A204.1 (cell line): ENCODE results near the gene SPC25.
A peak's percentile ranks its signal among the peaks of the same experiment; 100 is the strongest.
"Not testable (repeated sequence)": the region's sequence is repeated elsewhere in the genome, so short reads cannot be mapped to it uniquely, and the experiment has no call there.

ENCODE experiments used
- FAIRE-seq: peaks from 2 replicates; lab custom pipeline; 2012; peaks lifted over from hg19 to GRCh38; lab: Jason Lieb, UNC

Gene SPC25

DNA sequence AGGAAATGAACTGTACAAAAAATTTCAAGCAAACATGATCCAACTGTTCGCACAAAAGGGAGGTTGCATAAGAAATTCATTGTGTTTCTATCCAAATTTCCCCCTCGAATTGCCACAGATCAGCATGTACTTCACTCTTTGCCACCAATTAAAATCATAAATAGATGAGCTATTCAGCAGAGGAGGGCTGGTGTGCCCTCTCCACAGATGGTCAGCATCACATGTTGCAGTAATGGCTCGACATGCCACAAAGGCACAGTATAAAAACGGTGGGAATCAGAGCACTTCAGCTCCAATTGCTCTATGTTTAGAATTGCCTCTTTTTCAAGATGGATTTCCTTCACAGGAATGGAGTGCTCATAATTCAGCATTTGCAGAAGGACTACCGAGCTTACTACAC, 10.8 kb upstream of the SPC25 start, which contains the start of gene G6PC2:
Gene G6PC2 (plus strand): TSS at position 289 of the 400 bp plus-strand sequence. CDS start 41 bp downstream, at position 330.
- FAIRE-seq = no peak

DNA sequence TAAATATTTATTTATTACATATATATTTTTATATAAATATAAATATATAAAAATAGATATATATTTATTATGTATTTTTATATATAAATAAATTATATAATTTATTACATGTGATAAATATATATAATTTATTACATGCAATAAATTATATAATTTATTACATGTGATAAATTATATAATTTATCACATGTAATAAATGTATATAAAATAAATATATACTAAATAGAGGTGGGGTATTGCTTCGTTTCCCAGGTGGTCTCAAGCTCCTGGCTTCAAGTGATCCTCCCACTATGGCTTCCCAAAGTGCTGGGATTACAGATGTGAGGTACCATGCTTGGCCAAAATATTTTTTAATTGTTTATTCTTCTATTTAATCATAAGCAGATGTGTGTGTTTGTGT, 7.2 kb upstream of the SPC25 start:
- FAIRE-seq = peak; percentile 100

DNA sequence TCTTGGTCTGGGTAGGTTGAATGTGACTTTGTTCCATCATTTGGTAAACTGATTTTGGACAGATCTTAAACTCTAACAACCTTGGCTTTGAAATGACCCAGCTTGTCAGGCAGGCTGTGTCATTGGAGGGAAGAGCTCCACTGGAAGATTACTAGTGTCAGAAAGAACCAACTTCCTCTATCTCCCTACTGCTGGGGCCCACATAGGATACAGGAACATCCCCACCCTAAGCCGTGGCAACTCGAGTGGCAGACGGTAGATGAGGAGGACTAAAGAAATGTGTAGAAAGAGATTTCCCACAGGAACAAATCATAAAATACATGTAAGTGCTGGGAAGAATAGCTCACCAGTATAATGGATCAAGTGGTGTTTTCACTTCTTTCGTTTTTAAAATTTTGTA, 6.6 kb upstream of the SPC25 start:
- no peak for FAIRE-seq

DNA sequence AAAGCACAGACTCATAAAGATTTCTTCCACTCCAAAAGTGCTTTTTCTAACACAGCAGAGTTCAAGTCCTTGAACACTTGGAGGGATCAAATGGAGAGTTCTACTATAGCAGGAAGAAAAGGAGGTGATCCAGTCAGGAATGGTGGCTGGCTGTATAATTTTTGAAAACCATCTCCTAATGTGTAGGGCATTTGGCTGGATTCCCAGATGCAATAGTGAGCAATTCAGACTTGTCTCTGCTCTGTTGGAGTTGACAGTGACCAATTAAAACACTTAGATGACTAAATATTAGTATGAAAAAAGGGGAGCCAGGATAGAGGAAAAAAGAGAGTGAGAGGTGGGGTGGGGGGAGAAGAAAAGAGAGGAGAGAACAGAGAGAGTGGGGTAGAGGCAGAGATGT, 5.5 kb upstream of the SPC25 start:
- FAIRE-seq = no peak

DNA sequence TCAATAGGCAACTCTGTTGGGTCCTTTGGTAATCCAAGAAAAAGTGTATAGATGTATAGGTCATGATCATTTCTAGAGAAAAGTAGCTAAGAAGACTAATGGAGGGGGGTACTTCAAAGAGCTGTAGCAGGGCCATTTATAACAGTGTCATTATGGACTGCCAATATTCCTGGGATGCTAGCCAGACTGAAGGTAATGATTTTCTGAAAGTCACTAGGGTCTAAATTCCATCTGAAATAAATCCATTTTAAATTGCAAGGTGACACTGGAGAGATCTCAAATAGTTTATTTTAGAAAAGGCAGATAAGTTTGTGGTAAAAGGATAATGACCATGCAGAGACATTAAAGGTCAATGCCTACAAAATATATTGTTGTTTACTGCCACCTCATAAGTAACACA, 4.5 kb upstream of the SPC25 start:
- no peak for FAIRE-seq

DNA sequence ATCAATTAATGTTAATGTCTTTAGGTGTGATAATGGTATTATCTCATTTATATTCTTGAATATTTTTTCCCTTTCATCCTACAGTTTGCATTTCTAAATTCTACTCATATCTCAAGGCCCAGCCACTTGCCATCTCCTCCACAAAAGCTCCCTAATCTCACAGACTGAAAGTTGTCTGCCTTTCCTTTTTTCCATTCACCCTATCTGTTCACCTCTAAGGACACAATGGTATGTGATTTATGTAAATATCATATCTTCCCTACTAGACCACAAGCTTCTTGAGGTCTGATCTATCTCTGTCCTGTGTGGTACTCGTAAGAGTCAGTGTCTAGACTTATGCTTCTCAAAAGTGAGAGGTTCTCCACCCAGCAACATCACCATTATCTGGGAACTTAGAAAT, 3.9 kb upstream of the SPC25 start:
- no peak for FAIRE-seq

DNA sequence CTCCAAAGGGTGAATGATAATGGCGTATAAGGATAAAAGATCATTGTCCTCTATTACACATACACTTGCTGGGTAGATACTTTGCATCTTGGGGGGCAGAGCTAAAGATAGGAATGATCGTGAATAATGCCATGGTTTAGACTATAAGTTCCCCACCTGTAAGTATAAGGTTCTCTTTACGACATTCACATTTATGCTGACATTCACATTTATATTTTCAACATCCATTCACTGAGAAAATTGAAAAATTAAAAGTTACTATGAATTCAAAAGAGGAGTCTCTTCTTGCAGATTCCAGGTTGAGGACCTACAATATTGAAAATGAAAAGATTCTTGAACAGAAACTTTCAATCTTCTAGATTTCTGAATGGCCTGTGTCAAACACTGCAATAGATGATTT, 2.1 kb upstream of the SPC25 start:
- FAIRE-seq = no peak

GRCh38 chr2:168889635-168890005, 610 bp downstream of the SPC25 start:
- no peak for FAIRE-seq

GRCh38 chr2:168884975-168885374, 5.3 kb downstream of the SPC25 start:
- no peak for FAIRE-seq

DNA sequence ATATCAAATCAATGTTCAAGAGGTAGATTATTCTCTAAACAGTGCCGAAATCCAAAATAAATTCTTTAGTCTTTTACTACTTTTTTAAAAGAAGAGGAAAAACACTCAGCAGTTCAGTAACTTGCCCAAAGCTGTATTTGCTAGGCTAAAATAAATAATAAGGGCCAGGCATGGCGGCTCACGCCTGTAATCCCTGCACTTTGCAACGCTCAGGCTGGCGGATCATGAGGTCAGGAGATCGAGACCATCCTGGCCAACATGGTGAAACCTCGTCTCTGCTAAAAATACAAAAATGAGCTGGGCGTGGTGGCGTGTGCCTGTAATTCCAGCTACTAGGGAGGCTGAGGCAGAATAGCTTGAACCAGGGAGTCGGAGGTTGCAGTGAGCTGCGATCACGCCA, 8.1 kb downstream of the SPC25 start:
- FAIRE-seq = not testable (repeated sequence)

GRCh38 chr2:168874368-168875054, 15.7 kb downstream of the SPC25 start:
- no peak for FAIRE-seq

DNA sequence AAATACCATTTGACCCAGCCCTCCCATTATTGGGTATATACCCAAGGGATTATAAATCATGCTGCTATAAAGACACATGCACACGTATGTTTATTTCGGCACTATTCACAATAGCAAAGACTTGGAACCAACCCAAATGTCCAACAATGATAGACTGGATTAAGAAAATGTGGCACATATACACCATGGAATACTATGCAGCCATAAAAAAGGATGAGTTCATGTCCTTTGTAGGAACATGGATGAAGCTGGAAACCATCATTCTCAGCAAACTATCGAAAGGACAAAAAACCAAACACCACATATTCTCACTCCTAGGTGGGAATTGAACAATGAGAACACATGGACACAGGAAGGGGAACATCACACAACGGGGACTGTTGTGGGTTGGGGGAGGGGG, 19.4 kb downstream of the SPC25 start:
- FAIRE-seq = not testable (repeated sequence)

- not testable (repeated sequence) for FAIRE-seq
Measured at GRCh38 chr2:168870369-168870768, 19.9 kb downstream of the SPC25 start.

- FAIRE-seq = not testable (repeated sequence)
Measured at GRCh38 chr2:168867164-168867563, 23.1 kb downstream of the SPC25 start.

GRCh38 chr2:168858146-168858545, 32.1 kb downstream of the SPC25 start:
- FAIRE-seq = no peak

DNA sequence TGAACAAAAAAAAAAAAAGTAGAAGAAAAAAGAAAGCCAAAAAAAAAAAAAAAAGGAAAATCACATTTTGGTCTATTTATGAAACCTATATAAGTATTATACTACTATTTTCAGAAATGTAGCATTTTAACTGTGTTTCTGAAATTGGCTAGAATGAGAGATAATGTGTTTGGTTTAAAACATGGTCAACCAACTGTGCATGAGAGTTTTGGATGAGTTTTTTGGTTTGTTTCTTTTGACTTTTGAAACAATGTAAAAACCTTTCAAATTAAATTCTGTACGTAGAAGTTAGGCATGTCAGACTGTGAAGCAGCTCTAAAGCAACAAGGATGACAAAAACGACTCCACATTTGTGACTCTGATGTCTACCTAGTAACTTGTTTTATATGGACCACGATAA, 34.6 kb downstream of the SPC25 start:
- FAIRE-seq = no peak

DNA sequence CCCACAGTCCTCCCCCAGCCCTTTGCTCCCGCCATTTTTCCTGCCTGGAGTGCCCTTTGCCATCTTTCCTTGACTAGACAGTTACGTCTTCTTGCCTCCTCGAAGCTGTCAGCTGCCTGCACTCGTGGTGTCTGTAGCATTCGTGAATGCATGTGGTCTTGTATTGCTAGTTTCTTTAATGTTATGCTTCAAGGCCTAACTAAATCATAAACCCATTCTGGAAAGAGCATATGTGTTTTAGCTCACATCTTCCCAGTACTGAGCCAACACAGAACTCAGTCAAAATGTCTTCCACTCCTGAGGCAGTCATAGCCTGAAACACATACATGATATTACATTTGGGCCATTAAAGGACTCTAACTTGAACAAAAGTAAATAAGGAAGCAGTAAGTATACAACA, 35.6 kb downstream of the SPC25 start:
- FAIRE-seq = no peak

DNA sequence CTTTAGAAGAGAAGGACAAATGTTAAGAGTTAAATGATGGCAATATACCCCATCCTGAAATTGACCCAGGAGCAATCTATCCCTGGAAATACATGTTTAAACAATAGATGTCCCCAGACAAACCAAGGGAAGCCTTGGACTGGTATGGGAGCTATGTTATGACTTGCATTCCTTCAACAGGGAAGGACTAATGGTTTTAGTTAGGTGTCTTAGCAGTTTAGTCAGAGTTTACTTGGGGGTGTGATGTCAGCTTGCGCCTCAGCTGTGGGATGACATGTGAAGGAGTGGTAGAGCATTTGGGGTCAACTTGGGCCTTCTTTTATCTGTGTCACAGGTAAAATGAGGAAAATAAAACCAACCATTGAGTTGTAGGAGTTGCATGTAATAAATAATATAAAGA, 36.8 kb downstream of the SPC25 start:
- no peak for FAIRE-seq

GRCh38 chr2:168852481-168852880, 37.7 kb downstream of the SPC25 start:
- FAIRE-seq = no peak

DNA sequence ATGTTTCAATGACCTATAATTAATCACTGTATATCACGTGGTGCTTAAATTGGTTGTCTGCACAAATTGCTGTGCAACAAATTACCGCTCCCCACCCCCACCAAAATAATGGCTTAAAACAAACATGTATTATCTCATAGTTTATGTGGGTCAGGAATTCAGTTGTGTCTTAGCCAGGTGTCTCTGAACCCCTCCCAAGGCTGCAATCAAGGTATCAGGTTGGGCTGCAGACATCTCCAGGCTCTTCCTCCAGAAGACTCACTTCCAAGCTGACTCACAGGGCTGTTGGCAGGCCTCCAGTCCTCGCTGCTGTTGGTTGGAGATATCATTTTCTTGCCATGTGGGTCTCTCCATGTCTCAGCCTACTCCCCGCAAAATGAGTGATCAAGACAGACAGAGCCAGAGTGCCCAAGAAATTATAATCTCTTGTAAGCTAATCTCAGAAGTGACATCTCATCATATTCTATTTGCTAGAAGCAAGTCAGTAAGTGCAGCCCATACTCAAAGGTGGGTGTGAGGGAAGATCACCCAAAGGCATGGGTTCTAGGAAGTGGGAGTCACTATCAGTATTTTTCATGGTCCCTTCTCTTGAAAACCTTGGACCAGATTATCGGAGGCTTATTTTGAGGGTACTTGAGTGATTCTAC, 38.4 kb downstream of the SPC25 start:
- no peak for FAIRE-seq

DNA sequence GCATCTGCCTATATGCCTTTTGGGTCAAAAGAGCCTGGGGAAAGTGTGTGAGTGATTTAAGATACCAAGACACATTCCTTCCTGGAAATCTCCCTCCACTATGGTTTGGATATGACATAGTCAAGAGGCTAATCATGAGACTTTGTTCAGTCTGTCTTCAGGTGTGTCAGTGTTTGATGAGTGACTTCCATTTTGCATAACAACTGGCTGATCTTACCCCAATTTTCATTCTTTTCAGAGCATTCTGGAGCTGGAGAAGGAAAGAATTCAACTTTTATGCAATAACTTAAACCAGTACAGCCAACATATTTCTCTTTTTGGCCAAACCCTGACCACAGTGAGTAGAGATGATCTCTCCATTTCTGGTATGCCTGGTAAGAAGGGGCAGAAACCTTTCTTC, 39.4 kb downstream of the SPC25 start:
- no peak for FAIRE-seq

DNA sequence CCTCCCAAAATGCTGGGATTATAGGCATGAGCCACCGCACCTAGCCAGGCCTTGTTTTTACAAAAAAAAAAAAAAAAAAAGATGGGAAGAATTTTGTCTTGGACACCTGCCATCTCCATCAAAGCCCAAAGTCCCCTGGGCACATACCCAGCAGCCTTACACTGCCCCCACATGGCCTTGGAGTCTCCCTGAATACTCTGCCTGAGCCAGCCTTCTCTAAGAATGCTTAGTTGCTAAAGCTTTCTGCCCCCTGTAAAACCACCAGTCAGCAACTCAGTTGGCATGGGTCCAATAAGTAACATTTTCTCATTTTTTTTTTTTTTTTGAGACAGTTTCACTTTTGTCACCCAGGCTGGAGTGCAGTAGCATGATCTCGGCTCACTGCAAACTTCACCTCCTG, 40.6 kb downstream of the SPC25 start:
- no peak for FAIRE-seq

- no peak for FAIRE-seq
Measured at GRCh38 chr2:168848225-168848624, 42.0 kb downstream of the SPC25 start.

DNA sequence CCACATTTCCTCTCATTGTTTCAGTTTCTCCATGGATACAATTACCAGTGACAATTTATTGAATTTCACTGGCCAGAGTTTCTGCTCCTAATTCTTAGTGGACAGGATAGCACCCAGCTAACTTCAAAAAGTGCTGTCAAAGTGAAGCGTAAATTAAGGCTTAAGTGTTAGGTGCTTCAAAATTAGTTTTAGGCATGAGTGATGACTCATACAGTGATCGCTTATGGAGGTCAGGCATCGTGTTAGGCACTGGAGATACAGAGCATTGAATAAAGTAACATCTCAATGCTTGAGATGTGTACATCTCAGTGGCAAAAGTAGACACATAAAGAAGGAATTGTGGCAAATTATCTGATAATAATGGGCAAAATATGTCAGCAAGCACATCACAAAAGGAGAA, 47.0 kb downstream of the SPC25 start:
- no peak for FAIRE-seq
